Hepatocyte (in vitro differentiated cells): ENCODE results near the gene UGT1A7. TPM values are rescaled to one million over a fixed set of nuclear protein-coding genes. Genes with fewer than 3 reads are reported as not detected.

Source experiments
- DNase-seq: peaks from one replicate; pipeline ENCODE4 v3.0.0-alpha.2; 2016; ENCODE audit warnings: low spot score
- H2AFZ ChIP-seq: fragments of 200-600 bp; sonication (generic); 2 replicates; pipeline ENCODE4 v1.6.0; 2016; ENCODE audit warnings: antibody characterized with exemption, mild to moderate bottlenecking
- H3K27ac ChIP-seq: fragments of 200-600 bp; sonication (generic); 2 replicates; pipeline ENCODE4 v1.5.1; 2016; ENCODE audit warnings: mild to moderate bottlenecking
- H3K27me3 ChIP-seq: fragments of 200-600 bp; sonication (generic); 2 replicates; pipeline ENCODE4 v1.6.1; 2016
- H3K36me3 ChIP-seq: fragments of 200-600 bp; sonication (generic); replicated peaks from 2 replicates; pipeline ENCODE4 v1.5.1; 2016; ENCODE audit warnings: low read depth; ENCODE audit not compliant: insufficient read depth
- H3K4me1 ChIP-seq: fragments of 200-600 bp; sonication (generic); 2 replicates; pipeline ENCODE4 v1.5.1; 2016; ENCODE audit warnings: mild to moderate bottlenecking, moderate library complexity; ENCODE audit not compliant: insufficient read depth
- H3K4me2 ChIP-seq: fragments of 200-600 bp; sonication (generic); 2 replicates; pipeline ENCODE4 v1.6.0; 2016
- H3K4me3 ChIP-seq: fragments of 200-600 bp; sonication (generic); 2 replicates; pipeline ENCODE4 v1.5.1; 2016; ENCODE audit warnings: mild to moderate bottlenecking
- H3K79me2 ChIP-seq: fragments of 200-600 bp; sonication (generic); 2 replicates; pipeline ENCODE4 v1.6.0; 2017; ENCODE audit warnings: mild to moderate bottlenecking
- H3K9me2 ChIP-seq: fragments of 200-600 bp; sonication (generic); replicated peaks from 2 replicates; pipeline ENCODE4 v1.6.0; 2017; ENCODE audit warnings: mild to moderate bottlenecking; ENCODE audit not compliant: insufficient read depth
- H3K9me3 ChIP-seq: fragments of 200-600 bp; sonication (generic); 2 replicates; pipeline ENCODE4 v1.5.1; 2016; ENCODE audit warnings: low read depth, mild to moderate bottlenecking
- H4K20me1 ChIP-seq: fragments of 200-600 bp; sonication (generic); 2 replicates; pipeline ENCODE4 v1.6.0; 2016; ENCODE audit warnings: mild to moderate bottlenecking; ENCODE audit not compliant: insufficient read depth, poor library complexity, severe bottlenecking
- EZH2 ChIP-seq: fragments of 200-600 bp; sonication (generic); IDR thresholded peaks from 2 replicates; pipeline ENCODE4 v1.6.1; 2016; ENCODE audit warnings: antibody characterized with exemption, mild to moderate bottlenecking, borderline replicate concordance
- EZH2phosphoT487 ChIP-seq: fragments of 200-600 bp; sonication (generic); IDR thresholded peaks from one replicate; pipeline ENCODE4 v1.6.1; 2018; ENCODE audit warnings: antibody characterized with exemption, mild to moderate bottlenecking, low read depth, moderate library complexity; ENCODE audit not compliant: unreplicated experiment, severe bottlenecking
- WGBS: methylation state at CpG from one replicate; pipeline ENCODE4 v1.1.6; 2016; ENCODE audit warnings: low lambda C conversion rate; ENCODE audit errors: missing lambda C conversion rate; 5-methylcytosine and 5-hydroxymethylcytosine counted together
- polyA plus RNA-seq: library from polyadenylated mRNA; unstranded; fragments of >200 nt; fragmentation: Nextera tagmentation; extraction: Ambion mirVana; gene quantifications from 2 replicates; pipeline ENCODE4 v1.2.1, GENCODE V29; 2016
- total RNA-seq: library from RNA; depleted of rRNA; stranded (reverse); fragments of >200 nt; gene quantifications from 2 replicates; pipeline ENCODE4 v1.2.3, GENCODE V29; 2014
- TF ChIP-seq, protein P1 (sequence below): fragments of 200-600 bp; sonication (generic); IDR thresholded peaks from 2 replicates; pipeline ENCODE4 v1.5.1; 2016; ENCODE audit warnings: antibody characterized with exemption, mild to moderate bottlenecking; ENCODE audit not compliant: poor library complexity

The UGT1A7 gene
- total and polyA plus RNA-seq, 2 experiments from 2014 or later, result 0.07 TPM; not detected in 1

- H3K27ac ChIP-seq, result no peak overlapping the region
- no peaks in the 10 kb centered on the region for H3K4me1 ChIP-seq
- no peak overlapping the region for H3K4me2 ChIP-seq
- no peak overlapping the region for H2AFZ ChIP-seq
- no peaks in the 10 kb centered on the region for H3K79me2 ChIP-seq
- 92% methylated on average over 7 of the region's 7 CpGs for WGBS
- H4K20me1 ChIP-seq, result no peaks in the 10 kb centered on the region
- DNase-seq, result no peak
- H3K36me3 ChIP-seq, result no peaks in the 10 kb centered on the region
- no peaks in the 10 kb centered on the region for H3K9me3 ChIP-seq
- no peaks in the 10 kb centered on the region for H3K9me2 ChIP-seq
- TF ChIP-seq EZH2 (no peak), EZH2phosphoT487 (no peak)
- TF ChIP-seq, protein P1, sequence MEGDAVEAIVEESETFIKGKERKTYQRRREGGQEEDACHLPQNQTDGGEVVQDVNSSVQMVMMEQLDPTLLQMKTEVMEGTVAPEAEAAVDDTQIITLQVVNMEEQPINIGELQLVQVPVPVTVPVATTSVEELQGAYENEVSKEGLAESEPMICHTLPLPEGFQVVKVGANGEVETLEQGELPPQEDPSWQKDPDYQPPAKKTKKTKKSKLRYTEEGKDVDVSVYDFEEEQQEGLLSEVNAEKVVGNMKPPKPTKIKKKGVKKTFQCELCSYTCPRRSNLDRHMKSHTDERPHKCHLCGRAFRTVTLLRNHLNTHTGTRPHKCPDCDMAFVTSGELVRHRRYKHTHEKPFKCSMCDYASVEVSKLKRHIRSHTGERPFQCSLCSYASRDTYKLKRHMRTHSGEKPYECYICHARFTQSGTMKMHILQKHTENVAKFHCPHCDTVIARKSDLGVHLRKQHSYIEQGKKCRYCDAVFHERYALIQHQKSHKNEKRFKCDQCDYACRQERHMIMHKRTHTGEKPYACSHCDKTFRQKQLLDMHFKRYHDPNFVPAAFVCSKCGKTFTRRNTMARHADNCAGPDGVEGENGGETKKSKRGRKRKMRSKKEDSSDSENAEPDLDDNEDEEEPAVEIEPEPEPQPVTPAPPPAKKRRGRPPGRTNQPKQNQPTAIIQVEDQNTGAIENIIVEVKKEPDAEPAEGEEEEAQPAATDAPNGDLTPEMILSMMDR, result no peak
- H3K4me3 ChIP-seq, result no peak overlapping the region
- H3K27me3 ChIP-seq, result no peaks in the 10 kb centered on the region
Measured at GRCh38 chr2:233789554-233789953, 107.9 kb downstream of the UGT1A7 start.

DNA sequence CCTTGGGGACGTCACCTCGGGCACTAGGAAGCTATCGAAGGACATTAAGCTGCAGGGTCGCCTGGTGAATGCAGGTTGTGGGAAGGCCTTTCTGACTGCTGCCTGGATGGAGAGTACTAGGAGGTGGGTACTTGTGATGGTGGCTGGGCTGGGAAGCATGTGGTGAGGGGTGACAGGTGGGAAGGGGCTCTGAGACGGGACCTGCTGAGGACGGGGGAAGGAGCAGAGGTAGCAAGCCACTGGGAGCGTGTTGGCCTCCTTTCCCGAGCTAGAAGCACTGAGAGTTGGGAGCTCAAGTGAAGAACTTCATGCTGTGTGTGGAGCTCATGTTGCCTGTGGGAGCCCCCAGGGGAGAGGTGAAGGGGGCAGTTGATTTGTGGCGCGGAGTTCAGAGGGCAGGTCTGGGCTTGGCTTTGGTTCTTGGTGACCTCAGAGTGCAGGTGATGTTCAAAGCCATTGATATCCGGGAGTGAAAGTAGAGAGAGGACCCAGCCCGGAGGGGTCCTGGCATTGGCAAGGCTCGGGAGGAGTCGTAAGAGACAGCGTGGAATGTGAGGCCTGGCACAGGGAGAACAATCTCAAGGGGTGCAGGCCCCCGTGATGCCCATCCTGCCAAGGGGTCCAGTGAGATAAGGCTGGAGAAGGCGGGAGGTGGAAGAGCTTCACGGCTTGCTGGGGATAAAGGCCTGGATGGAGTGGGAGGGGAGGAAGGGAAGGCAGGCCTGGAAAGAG is 109.6 kb downstream of the UGT1A7 start:
- Histone ChIP-seq H4K20me1 (no peaks in the 10 kb centered on the region), H3K4me2 (no peak overlapping the region), H3K79me2 (no peaks in the 10 kb centered on the region), H2AFZ (no peak overlapping the region), H3K9me2 (no peaks in the 10 kb centered on the region), H3K4me3 (no peak overlapping the region), H3K27ac (no peak overlapping the region), H3K9me3 (no peaks in the 10 kb centered on the region), H3K27me3 (no peaks in the 10 kb centered on the region), H3K36me3 (no peaks in the 10 kb centered on the region), H3K4me1 (no peaks in the 10 kb centered on the region)
- TF ChIP-seq EZH2 (no peak), EZH2phosphoT487 (no peak)
- TF ChIP-seq, protein P1, result no peak
- DNase-seq, result no peak
- 91% methylated on average over 18 of the region's 18 CpGs for WGBS

DNA sequence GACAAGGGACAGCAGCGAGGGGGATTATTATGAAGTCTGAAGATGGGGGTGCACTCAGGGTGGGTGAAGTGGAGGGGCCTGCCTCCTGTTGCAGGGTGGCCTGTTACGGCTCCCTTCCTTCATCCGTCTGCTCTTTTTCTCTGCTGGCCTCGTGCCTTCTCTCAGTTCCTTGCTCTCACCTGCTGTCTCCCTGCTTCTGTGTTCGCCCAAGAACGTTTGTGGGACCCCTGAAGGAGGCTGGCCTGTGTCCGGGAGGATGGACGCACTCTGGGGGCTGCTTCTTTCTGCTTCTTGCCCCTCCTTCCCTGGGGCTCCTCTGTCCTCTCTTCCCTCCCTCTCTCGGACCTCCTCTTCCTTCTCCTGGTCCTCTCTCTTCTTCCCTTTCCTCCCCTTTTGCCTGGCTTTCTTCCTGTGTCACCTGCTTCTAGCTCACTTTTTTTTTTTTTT is 110.2 kb downstream of the UGT1A7 start:
- Histone ChIP-seq H3K4me1 (no peaks in the 10 kb centered on the region), H4K20me1 (no peaks in the 10 kb centered on the region), H2AFZ (no peak overlapping the region), H3K27me3 (no peaks in the 10 kb centered on the region), H3K9me3 (no peaks in the 10 kb centered on the region), H3K79me2 (no peaks in the 10 kb centered on the region), H3K9me2 (no peaks in the 10 kb centered on the region), H3K4me3 (no peak overlapping the region), H3K27ac (no peak overlapping the region), H3K4me2 (no peak overlapping the region), H3K36me3 (no peaks in the 10 kb centered on the region)
- 86% methylated on average over 8 of the region's 9 CpGs for WGBS
- no peak for DNase-seq
- TF ChIP-seq EZH2phosphoT487 (no peak), EZH2 (no peak)
- TF ChIP-seq, protein P1, result no peak

DNA sequence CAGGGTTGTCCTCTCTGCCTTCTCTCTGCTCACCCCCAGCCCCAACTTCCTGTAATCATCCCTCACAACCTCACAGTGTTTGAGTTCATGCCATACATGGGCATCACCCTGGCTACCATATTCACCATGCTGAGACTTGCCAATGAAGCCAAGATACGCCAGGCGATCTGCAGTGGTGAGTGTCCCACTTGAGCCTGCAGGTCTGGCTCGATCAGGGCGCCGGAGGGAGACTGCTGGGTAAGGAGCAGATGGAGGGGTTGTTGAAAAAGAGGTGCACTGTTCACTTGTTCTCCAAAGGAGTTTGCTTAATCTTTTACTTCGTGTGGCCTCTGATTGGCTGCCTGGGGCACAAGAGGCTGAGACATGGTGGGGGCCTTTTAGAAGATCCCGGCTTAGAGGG is 111.0 kb downstream of the UGT1A7 start:
- Histone ChIP-seq H3K4me1 (no peaks in the 10 kb centered on the region), H3K36me3 (no peaks in the 10 kb centered on the region), H3K4me3 (no peak overlapping the region), H3K9me2 (no peaks in the 10 kb centered on the region), H3K79me2 (no peaks in the 10 kb centered on the region), H3K9me3 (no peaks in the 10 kb centered on the region), H4K20me1 (no peaks in the 10 kb centered on the region), H3K4me2 (no peak overlapping the region), H3K27me3 (no peaks in the 10 kb centered on the region), H2AFZ (no peak overlapping the region), H3K27ac (no peak overlapping the region)
- WGBS, result 95% methylated on average over 7 of the region's 7 CpGs
- no peak for DNase-seq
- TF ChIP-seq EZH2 (no peak), EZH2phosphoT487 (no peak)
- TF ChIP-seq, protein P1, result no peak
